Esophagus mucosa (tissue), 1 donor: ENCODE measurements around the gene CIAO2B. TPM values are rescaled to one million over a fixed set of nuclear protein-coding genes. Genes with fewer than 3 reads are reported as not detected.
"Not testable (repeated sequence)": the region's sequence is repeated elsewhere in the genome, so short reads cannot be mapped to it uniquely, and the experiment has no call there.

Source experiments
- ATAC-seq: fragments of 200-7000 bp; cut with Tn5 transposase; one replicate; pipeline ENCODE4 v1.9.1; 2020
- total RNA-seq: library from RNA; stranded (reverse); gene quantifications from one replicate; pipeline ENCODE4 v1.2.4, GENCODE V29; 2023
- donor health status: DM: yes; HTN: yes; CAD: no.

CIAO2B gene
- total RNA-seq, 1 donor from 2014 or later, result 125 TPM

DNA sequence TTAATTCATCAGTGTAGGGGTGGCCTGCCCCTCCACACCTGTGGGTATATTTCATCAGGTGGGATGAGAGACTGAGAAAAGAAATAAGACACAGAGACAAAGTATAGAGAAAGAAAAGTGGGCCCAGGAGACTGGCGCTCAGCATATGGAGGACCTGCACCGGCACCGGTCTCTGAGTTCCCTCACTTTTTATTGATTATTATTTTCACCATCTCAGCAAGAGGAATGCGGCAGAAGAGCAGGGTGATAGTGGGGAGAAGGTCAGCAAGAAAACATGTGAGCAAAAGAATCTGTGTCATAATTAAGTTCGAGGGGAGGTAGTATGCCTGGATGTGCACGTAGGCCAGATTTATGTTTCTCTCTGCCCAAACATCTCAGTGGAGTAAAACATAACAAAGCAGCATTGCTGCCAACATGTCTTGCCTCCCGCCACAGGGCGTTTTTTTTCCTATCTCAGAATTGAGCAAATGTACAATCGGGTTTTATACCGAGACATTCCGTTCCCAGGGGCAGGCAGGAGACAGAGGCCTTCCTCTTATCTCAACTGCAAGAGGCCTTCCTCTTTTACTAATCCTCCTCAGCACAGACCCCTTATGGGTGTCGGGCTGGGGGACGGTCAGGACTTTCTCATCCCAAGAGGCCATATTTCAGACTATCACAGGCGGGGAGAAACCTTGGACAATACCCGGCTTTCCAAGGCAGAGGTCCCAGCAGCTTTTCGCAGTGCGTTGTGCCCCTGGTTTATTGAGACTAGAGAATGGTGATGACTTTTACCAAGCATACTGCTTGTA, 21.4 kb upstream of the CIAO2B start:
- not testable (repeated sequence) for ATAC-seq

DNA sequence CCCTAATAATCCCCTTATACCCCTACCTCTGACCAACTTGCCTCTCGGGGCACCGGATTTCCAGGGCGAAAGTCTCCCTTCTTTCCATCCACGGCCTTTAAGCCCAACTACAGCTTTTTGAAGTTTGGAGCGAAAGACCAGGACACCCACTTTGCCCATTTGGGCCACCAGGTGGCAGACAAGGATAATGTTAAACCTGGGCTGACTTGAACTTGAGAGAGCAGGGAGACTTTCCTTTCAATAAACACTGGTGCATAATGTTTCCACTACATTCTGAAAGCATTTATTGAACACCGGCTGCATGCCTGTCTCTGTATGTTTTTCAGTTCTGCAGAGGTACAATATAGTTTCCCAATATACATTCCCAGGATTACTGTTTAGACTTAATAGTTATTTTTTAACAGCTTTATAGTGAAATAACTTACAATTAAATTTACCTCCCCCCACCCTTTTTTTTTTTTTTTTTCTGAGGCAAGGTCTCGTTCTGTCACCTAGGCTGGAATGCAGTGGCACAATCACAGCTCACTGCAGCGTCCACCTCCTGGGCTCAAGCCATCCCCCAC, 20.0 kb upstream of the CIAO2B start:
- peak; percentile 70 for ATAC-seq

- peak; percentile 51 for ATAC-seq
Observed at GRCh38 chr16:66953462-66954096, 19.4 kb upstream of the CIAO2B start.

GRCh38 chr16:66952430-66953110, 18.4 kb upstream of the CIAO2B start:
- no peak for ATAC-seq

- ATAC-seq, result no peak
Observed at GRCh38 chr16:66950971-66951790, 17.0 kb upstream of the CIAO2B start.

GRCh38 chr16:66950437-66950836, 16.2 kb upstream of the CIAO2B start:
- ATAC-seq, result no peak

DNA sequence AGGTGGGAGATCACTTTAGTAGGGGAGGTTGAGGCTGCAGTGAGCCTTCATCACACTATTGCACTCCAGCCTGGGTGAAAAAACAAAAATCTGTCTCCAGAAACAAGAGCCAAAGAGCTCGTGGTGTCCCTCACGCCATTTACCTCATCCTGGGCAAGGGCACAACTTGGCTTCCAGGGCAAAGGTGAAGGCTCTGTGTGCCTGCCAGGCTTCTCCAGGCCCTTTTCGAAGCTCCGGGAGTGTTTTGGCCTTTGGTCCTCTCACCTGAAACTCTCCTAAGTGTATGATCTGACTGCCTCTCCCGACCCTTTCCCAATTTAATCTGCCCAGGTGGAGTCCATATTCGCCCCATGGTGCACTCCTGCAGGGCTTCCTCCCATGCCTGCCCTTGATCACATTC, 15.3 kb upstream of the CIAO2B start:
- ATAC-seq, result no peak

DNA sequence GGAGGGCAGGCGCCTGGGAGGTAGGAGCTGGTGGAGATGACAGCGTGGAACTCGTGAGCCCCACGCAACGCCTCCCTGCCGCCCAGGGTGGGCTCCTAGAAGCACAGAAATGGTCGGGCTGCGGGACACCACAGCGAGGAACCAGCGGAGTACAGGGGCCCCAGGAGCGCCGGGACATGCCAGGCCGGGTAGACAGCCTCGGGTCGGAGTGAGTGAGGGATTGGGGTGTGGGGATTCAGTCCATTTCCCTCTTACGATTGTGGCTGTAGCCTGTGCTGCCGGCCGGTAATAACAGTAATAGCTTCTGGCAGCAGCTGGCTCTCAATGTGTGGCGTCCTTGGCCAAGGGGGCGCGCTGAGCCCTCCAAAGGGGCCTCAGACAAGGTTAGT, 14.6 kb upstream of the CIAO2B start:
- ATAC-seq, result peak; percentile 5

DNA sequence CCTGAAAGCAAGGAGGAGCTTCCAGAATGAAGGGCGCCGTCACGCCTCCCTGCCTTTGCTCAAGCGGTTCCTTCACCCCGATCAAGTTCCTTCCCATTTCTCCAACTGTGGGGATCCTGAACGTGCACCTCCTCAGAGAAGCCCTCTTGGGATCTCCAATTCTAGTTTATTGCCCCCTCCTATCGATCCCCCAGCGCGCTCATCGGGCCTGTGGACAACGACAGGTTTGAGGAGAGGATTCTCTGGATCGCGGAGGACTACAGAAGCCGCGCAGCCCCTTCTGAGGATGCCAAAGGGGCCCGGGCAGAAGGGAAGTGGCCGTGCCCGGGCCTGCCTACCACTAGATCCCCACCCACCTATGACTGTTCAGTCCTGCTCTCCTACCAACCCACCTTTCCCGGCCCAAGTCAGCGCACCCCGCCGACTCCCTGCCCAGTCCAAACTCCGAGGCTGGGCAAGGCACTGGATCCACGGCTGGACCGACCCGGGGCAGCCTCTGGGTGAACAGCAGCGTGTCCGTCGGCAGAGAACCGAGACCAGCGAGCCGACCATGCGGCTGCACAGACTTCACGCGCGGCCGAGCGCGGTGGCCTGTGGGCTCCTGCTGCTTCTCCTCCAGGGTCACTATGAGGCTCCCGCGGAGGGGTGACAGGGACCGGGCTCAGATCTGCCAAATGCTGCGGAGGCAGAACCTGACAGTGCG, 14.1 kb upstream of the CIAO2B start:
- ATAC-seq, result peak; percentile 55

GRCh38 chr16:66947302-66948065, 13.3 kb upstream of the CIAO2B start:
- peak; percentile 71 for ATAC-seq

DNA sequence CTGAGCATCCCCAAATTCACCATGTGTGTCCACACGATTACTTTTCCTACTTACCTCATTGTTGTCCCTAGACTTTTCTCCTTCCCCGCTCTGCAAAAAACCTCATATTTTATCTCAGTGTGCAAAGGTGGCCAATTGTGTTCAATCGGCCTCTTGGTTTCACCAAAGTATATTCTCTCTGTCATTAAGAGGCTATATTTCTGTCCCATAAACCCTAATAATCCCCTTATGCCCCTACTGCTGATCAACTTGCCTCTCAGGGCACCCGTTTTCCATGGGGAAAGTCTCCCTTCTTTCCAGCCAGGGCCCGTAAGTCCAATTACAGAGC, 12.7 kb upstream of the CIAO2B start:
- no peak for ATAC-seq

GRCh38 chr16:66946541-66946940, 12.3 kb upstream of the CIAO2B start:
- peak; percentile 1 for ATAC-seq

- no peak for ATAC-seq
Observed at GRCh38 chr16:66945939-66946338, 11.7 kb upstream of the CIAO2B start.

DNA sequence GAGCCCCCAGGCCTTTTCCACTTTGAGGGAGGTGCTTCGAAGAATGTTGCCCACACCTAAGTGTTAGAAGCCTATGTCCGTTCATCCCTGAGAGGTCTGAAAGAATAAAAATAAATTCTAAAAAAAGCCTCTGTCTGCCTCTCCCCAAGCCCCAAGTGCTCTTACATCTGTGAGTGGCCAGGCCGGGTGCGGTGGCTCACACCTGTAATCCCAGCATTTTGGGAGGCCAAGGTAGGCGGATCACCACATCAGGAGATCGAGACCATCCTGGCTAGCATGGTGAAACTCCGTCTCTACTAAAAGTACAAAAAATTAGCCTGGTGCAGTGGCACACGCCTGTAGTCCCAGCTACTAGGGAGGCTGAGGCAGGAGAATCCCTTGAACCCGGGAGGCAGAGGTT, 10.8 kb upstream of the CIAO2B start:
- not testable (repeated sequence) for ATAC-seq

DNA sequence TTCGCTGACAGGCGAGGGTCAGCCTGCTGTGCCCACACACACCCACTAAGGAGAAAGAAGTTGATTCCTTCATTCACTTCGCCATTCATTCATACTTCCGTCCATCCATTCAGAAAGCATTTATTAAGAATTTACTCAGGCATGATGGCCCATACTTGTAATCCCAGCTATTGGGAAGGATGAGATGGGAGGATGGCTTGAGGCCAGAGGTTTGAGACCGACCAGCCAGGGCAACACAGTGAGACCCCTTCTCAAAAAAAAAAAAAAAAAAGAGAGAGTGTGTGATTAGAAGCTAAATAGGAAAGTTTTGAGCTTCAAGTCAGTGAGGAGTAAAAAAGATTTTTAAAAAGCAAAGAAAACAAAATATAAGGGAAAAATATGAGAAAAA, 9.8 kb upstream of the CIAO2B start:
- no peak for ATAC-seq

GRCh38 chr16:66943426-66944053, 9.3 kb upstream of the CIAO2B start:
- ATAC-seq, result no peak

- ATAC-seq, result no peak
Observed at GRCh38 chr16:66942981-66943380, 8.8 kb upstream of the CIAO2B start.

GRCh38 chr16:66940236-66940635, 6.0 kb upstream of the CIAO2B start:
- no peak for ATAC-seq

GRCh38 chr16:66939366-66939765, 5.2 kb upstream of the CIAO2B start:
- ATAC-seq, result no peak

DNA sequence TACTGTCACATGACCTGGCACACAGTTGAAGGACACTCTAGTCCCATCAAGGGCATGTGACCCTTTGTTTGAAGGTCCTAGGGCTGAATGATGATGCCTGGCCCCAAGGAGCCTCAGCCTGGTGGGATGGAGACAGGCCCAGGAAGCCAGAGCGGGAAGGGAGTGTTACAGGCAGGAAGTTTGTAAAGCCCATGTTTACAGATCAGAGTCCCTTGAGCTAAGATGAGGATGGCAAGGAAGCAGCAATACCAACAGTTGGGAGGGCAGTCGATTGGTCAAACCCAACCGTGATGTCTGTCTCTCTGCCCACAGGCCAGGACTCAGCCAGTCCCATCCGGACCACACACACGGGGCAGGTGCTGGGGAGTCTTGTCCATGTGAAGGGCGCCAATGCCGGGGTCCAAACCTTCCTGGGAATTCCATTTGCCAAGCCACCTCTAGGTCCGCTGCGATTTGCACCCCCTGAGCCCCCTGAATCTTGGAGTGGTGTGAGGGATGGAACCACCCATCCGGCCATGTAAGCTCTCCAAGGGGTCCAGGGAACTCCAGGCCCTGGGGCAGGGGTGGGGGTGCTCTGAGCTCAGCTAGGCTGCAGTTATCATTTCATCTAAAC, 3.6 kb upstream of the CIAO2B start:
- no peak for ATAC-seq
